Gastrocnemius medialis (tissue), 4 donors: ENCODE measurements around the gene PRRC2C.

ENCODE experiments used
- POLR2A ChIP-seq, 2 donors: fragments of 450-650 bp; IDR thresholded peaks; one replicate each; pipeline ENCODE4 v1.6.1; 2017; ENCODE audit warnings: antibody characterized with exemption in 2 of 2, mild to moderate bottlenecking in 2 of 2, moderate library complexity in 2 of 2
- TF ChIP-seq, protein P1 (sequence below), 5 experiments: fragments of 450-650 bp in 3 of 5; fragments of 200-600 bp in 2 of 5; sonication (generic) in 2 of 5; IDR thresholded peaks in 4 of 5; conservative IDR thresholded peaks in 1 of 5; 1 replicate in 4 of 5; 2 replicates in 1 of 5; pipeline ENCODE4 v1.5.1; 2016 to 2019; ENCODE audit warnings: antibody characterized with exemption in 5 of 5, mild to moderate bottlenecking in 3 of 5, moderate library complexity in 3 of 5

DNA sequence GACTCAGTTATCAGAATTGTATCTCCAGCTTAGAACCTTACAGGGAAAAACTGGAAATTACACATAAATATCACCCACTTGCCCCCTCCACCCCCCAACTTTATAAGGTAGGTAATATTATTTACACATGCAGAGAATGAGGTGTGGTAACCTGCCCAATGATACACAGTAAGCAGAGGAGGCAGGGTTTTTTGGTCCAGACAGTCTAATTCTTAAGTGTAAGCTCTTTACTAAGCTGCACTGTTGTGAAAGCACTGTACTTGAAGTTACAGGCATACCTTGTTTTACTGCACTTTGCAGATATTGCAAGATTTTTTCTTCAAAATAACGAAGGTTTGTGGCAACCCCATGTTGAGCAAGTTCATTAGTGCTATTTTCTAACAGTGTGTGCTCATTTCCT lies 111.9 kb downstream of the PRRC2C start:
- TF ChIP-seq POLR2A (IDR thresholded peaks at IDR 0.05) = no peak
- TF ChIP-seq, protein P1, sequence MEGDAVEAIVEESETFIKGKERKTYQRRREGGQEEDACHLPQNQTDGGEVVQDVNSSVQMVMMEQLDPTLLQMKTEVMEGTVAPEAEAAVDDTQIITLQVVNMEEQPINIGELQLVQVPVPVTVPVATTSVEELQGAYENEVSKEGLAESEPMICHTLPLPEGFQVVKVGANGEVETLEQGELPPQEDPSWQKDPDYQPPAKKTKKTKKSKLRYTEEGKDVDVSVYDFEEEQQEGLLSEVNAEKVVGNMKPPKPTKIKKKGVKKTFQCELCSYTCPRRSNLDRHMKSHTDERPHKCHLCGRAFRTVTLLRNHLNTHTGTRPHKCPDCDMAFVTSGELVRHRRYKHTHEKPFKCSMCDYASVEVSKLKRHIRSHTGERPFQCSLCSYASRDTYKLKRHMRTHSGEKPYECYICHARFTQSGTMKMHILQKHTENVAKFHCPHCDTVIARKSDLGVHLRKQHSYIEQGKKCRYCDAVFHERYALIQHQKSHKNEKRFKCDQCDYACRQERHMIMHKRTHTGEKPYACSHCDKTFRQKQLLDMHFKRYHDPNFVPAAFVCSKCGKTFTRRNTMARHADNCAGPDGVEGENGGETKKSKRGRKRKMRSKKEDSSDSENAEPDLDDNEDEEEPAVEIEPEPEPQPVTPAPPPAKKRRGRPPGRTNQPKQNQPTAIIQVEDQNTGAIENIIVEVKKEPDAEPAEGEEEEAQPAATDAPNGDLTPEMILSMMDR (IDR thresholded peaks at IDR 0.05 in 4 of 5, conservative IDR thresholded peaks at IDR 0.05 in 1 of 5) = no peak
